HG03342 (cell line): Measurements from ENCODE around the gene FFAR1.
"Not testable (repeated sequence)": the region's sequence is repeated elsewhere in the genome, so short reads cannot be mapped to it uniquely, and the experiment has no call there.

Source experiments
- ATAC-seq: cut with Tn5 transposase; IDR thresholded peaks from one replicate; pipeline ENCODE4 v1.9.1; 2021; ENCODE audit warnings: mild to moderate bottlenecking, moderate library complexity; ENCODE audit not compliant: unreplicated experiment

The FFAR1 gene

GRCh38 chr19:35359395-35359794 is 11.7 kb downstream of the FFAR1 start:
- not testable (repeated sequence) for ATAC-seq

- not testable (repeated sequence) for ATAC-seq
These were observed 12.4 kb downstream of the FFAR1 start for GRCh38 chr19:35360081-35360480.

- no peak for ATAC-seq
These were observed 13.2 kb downstream of the FFAR1 start for GRCh38 chr19:35360880-35361420.

- ATAC-seq = no peak
These were observed 14.7 kb downstream of the FFAR1 start for GRCh38 chr19:35362261-35363000.

GRCh38 chr19:35363001-35363590 is 15.4 kb downstream of the FFAR1 start:
- ATAC-seq = no peak

GRCh38 chr19:35363711-35364425 is 16.2 kb downstream of the FFAR1 start:
- no peak for ATAC-seq

- no peak for ATAC-seq
These were observed 17.6 kb downstream of the FFAR1 start for GRCh38 chr19:35365303-35365702.

GRCh38 chr19:35368378-35368777 is 20.7 kb downstream of the FFAR1 start:
- no peak for ATAC-seq

GRCh38 chr19:35369522-35369921 is 21.8 kb downstream of the FFAR1 start:
- no peak for ATAC-seq

- no peak for ATAC-seq
These were observed 23.0 kb downstream of the FFAR1 start, which contains the start of gene GPR42 for GRCh38 chr19:35370722-35371121. Gene GPR42, plus strand, starts transcription at chr19:35371068. Its CDS starts 292 bp downstream, at chr19:35371360.

GRCh38 chr19:35373492-35373891 is 25.8 kb downstream of the FFAR1 start:
- ATAC-seq = no peak

GRCh38 chr19:35374031-35374430 is 26.3 kb downstream of the FFAR1 start:
- not testable (repeated sequence) for ATAC-seq

- ATAC-seq = no peak
These were observed 28.0 kb downstream of the FFAR1 start for GRCh38 chr19:35375505-35376307.

- ATAC-seq = no peak
These were observed 30.0 kb downstream of the FFAR1 start for GRCh38 chr19:35377656-35378055.

- ATAC-seq = no peak
These were observed 30.7 kb downstream of the FFAR1 start for GRCh38 chr19:35378356-35378755.

GRCh38 chr19:35379545-35379944 is 31.8 kb downstream of the FFAR1 start:
- ATAC-seq = not testable (repeated sequence)

GRCh38 chr19:35379992-35380391 is 32.3 kb downstream of the FFAR1 start:
- no peak for ATAC-seq

- ATAC-seq = no peak
These were observed 32.9 kb downstream of the FFAR1 start for GRCh38 chr19:35380450-35381124.

GRCh38 chr19:35381318-35381717 is 33.6 kb downstream of the FFAR1 start:
- ATAC-seq = no peak

- ATAC-seq = no peak
These were observed 34.2 kb downstream of the FFAR1 start for GRCh38 chr19:35381926-35382325.
